HG02623 (cell line): Measurements from ENCODE around the gene HARBI1.

ENCODE experiments used
- ATAC-seq: cut with Tn5 transposase; IDR thresholded peaks from one replicate; pipeline ENCODE4 v1.9.1; 2021; ENCODE audit warnings: moderate library complexity; ENCODE audit not compliant: unreplicated experiment

The HARBI1 gene

GRCh38 chr11:46617134-46617971 lies at the start of gene HARBI1, which contains the start of gene ATG13:
TSS of gene HARBI1 (minus strand) at chr11:46617227. CDS start at chr11:46616237, 990 bp downstream.
TSS of gene ATG13 (plus strand) at chr11:46617553. CDS start at chr11:46644292, 26,739 bp downstream.
- peak; percentile 93 for ATAC-seq

GRCh38 chr11:46666516-46666915 lies 49.5 kb upstream of the HARBI1 start:
- no peak for ATAC-seq

GRCh38 chr11:46665356-46665755 lies 48.3 kb upstream of the HARBI1 start:
- no peak for ATAC-seq

- no peak for ATAC-seq
Measured at GRCh38 chr11:46664612-46665011, 47.6 kb upstream of the HARBI1 start.

- ATAC-seq, result no peak
Measured at GRCh38 chr11:46663277-46663940, 46.4 kb upstream of the HARBI1 start.

GRCh38 chr11:46662366-46662765 lies 45.3 kb upstream of the HARBI1 start:
- no peak for ATAC-seq

- no peak for ATAC-seq
Measured at GRCh38 chr11:46661836-46662235, 44.8 kb upstream of the HARBI1 start.

- no peak for ATAC-seq
Measured at GRCh38 chr11:46659908-46660307, 42.9 kb upstream of the HARBI1 start.

- no peak for ATAC-seq
Measured at GRCh38 chr11:46658259-46658658, 41.2 kb upstream of the HARBI1 start.

GRCh38 chr11:46657186-46657585 lies 40.2 kb upstream of the HARBI1 start:
- no peak for ATAC-seq

- no peak for ATAC-seq
Measured at GRCh38 chr11:46655631-46656030, 38.6 kb upstream of the HARBI1 start.

- no peak for ATAC-seq
Measured at GRCh38 chr11:46649180-46649738, 32.2 kb upstream of the HARBI1 start.

- no peak for ATAC-seq
Measured at GRCh38 chr11:46643986-46644385, 27.0 kb upstream of the HARBI1 start.

- no peak for ATAC-seq
Measured at GRCh38 chr11:46643531-46643930, 26.5 kb upstream of the HARBI1 start.

- ATAC-seq, result no peak
Measured at GRCh38 chr11:46642627-46643335, 25.8 kb upstream of the HARBI1 start.

- ATAC-seq, result no peak
Measured at GRCh38 chr11:46641639-46642038, 24.6 kb upstream of the HARBI1 start.

GRCh38 chr11:46640036-46640788 lies 23.2 kb upstream of the HARBI1 start:
- no peak for ATAC-seq

- no peak for ATAC-seq
Measured at GRCh38 chr11:46639197-46639839, 22.3 kb upstream of the HARBI1 start.

GRCh38 chr11:46637546-46637945 lies 20.5 kb upstream of the HARBI1 start:
- no peak for ATAC-seq

GRCh38 chr11:46635557-46636139 lies 18.6 kb upstream of the HARBI1 start:
- no peak for ATAC-seq
